NCI-H2107 (cell line): ENCODE data around the gene GCNT1.
"Not testable (repeated sequence)": the region's sequence is repeated elsewhere in the genome, so short reads cannot be mapped to it uniquely, and the experiment has no call there.

Experiments
- DNase-seq: peaks from one replicate; lab custom pipeline; 2025; lab: John Stamatoyannopoulos, UW

The GCNT1 gene

GRCh38 chr9:76443887-76444286 is 15.1 kb upstream of the GCNT1 start:
- no peak for DNase-seq

- no peak for DNase-seq
These were observed 14.6 kb upstream of the GCNT1 start for GRCh38 chr9:76444322-76444929.

DNA sequence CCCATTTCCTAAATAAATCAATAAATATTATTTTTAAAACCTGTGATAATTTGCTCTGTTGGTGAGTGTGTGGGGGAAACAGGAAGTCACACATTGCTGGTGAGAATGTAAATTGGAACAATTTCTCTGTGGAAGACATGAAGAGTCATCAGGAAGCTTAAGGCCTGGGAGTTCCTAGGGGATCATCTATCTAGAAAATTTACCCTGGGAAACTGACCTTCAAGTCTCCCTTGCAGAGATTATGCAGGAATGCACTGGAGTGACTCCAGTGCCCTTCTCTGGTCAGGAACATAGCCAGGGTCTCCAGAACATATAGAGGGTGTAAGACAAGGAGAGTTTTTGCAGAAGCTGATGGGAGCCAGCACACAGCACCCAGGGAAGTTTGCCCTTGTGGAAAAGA is 13.0 kb upstream of the GCNT1 start:
- DNase-seq, result no peak

DNA sequence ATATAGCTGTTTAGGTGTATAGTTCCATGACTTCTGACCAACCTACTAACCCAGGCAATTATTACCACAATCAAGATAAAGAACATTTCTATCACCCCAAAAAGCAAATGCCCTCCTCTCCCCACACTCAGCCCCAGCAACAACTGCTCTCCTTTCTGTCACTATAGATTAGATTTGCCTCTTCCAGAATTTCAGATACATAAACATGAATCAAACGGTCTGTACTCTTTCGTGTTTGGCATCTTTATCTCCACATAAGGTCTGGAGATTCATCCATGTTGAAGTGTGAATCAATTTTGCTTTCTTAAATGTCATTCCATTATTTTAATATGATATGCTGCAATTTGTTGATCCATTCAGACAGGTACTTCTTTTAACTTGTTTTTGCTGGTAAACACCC is 10.5 kb upstream of the GCNT1 start:
- no peak for DNase-seq

- no peak for DNase-seq
These were observed 7.7 kb upstream of the GCNT1 start for GRCh38 chr9:76451234-76451633.

DNA sequence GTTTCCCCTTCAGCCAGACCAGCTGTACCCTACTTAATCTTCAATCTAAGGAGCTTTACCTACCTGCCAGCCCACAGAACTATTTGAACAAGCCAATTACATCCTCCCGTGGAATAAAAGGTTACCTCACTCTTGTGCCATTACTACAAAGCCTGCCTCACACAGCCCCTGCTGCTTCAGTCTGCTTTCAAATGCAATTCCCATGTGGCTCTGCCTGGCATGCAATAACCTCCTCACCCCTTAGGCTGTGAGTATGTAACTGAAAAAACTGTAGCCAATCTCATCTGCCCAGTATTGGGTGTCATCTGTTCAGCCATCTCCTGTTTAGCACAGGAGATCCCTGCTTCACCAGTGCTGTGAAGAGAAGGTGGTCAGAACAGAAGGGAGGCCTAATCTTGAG is 6.1 kb upstream of the GCNT1 start:
- no peak for DNase-seq

GRCh38 chr9:76453785-76454184 is 5.2 kb upstream of the GCNT1 start:
- DNase-seq, result no peak

DNA sequence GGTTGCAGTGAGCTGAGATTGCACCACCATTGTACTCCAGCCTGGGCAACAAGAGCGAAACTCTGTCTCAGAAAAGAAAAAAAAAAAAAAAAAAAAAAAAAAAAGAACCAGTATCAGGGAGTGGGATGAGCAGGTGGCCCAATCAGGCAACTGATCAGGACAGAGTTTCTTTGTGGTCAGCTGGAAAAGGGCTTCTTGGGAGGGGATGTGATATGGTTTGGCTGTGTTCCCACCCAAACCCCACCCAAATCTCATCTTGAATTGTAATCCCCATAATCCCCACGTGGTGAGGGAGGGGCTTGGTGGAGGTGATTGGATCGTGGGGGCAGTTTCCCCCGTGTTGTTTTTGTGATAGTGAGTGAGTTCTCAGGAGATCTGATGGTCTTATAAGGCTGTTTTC is 4.7 kb upstream of the GCNT1 start:
- no peak for DNase-seq

DNA sequence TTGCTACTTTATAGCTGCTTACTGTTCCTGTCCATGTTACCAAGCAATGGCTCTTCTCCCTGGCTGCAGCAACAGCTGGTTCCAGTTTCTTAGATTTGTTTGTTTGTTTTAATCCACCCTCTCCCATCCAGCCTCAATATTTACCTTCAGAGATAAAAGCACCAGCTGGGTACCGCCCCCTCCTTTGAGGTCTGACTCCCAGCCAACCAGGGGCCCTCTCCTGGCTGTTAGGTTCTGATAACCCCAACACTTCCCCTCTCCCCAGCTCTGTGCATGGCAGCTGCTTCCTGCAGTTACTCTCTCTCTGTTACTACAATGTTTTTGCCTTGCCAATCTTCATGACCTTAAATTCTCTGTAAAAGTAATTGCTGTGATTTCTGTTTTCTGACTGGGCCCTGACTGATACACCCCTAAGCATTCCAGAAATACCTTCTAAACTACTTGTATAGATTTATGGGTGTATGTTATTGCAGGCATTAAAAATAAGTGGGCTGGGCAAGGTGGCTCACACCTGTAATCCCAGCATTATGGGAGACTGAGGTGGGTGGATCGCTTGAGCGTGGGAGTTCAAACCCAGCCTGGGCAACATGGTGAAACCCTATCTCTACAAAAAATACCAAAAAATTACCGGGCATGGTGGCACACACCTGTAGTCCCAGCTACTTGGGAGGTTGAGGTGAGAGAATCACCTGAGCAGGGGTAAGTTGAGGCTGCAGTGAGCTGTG is 2.6 kb upstream of the GCNT1 start:
- DNase-seq, result peak; percentile 21

GRCh38 chr9:76459694-76460635 is 983 bp downstream of the GCNT1 start:
- no peak for DNase-seq

DNA sequence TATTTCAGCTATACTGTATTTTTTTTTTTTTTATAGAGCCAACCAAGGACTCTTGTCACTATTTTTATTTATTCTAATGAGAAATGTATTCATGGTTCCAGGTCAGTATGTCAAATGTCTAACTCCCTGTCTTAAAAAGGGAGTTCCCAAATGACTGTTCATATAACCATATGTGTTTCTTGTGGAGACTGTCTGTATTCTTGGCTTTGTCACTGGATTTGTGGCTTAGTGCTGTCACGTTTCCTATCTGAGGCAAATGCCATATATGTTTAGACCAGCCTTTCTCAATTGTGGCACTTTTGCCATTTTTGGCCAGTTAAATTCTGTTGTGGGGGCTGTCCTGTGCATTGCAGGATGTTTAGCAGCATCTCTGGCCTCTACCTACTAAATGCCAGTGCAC is 3.1 kb downstream of the GCNT1 start:
- no peak for DNase-seq

GRCh38 chr9:76463211-76463610 is 4.2 kb downstream of the GCNT1 start:
- DNase-seq, result no peak

- no peak for DNase-seq
These were observed 5.7 kb downstream of the GCNT1 start for GRCh38 chr9:76464706-76465105.

DNA sequence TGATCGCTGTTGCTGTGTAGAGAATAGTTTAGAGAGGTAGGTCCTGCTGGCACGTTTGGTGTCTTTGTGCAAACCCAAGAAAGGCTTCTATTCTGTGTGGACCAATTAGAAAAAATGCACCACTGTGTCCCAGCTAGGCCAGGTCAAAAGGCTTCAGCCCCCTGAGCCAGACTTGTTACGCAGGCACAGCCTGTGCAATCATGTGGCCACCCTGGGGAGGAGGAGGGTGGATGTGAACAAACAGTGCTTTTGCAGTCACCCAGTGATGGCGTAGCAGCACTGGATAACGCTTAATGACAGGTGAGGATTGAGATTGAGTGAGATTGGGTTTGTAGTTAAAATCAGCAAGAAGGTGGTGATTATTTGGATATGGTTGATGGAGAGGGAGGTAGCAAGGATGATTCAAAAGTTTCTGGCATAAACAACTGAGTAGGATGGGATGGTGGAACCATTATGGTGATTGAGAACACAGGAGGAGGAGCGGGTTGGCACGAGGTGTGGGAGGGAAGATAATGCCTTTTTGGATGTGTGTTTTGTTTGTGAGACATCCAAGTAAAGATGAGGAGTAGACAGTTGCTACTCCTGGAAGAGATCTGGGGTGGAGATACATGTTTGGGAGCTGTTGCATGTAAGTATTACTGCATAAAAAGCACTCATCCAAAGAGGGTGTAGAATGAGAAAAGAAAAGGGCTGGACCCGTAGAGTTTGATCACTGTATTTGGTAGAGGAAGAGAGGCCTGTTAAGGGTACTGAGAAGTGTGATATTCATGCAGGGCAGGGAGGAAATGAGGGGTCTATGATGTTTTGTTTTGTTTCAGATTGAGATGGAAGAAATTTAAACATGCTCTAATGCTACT is 6.7 kb downstream of the GCNT1 start:
- no peak for DNase-seq

DNA sequence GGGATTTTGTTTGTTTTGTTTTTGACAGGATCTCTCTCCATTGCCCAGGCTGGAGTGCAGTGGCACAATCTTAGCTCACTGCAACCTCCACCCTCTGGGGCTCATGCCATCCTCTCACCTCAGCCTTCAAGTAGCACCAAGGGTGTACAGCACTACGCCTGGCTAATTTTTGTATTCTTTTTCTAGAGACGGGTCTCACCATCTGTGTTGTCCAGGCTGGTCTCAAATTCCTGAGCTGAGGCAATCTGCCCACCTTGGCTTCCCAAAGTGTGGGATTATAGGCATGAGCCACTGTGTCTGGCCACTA is 7.3 kb downstream of the GCNT1 start:
- no peak for DNase-seq

DNA sequence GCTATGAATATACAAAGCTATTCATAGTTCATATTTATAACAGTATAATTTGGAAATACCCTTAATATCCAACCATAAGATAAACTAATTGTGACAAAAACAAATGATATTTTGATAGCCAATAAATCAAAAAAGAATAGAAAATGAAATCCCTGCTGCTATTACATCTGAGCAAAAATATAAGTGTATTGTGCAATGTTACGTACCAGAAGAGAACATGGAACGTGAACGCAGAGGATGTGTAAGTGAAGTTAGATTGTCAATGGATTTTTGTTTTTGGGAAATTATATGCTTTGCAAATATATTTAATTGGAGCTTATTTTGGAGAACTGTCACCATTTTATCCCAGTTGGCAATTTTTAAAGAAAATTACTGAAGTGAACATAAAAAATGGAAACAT is 15.4 kb downstream of the GCNT1 start:
- DNase-seq, result no peak

DNA sequence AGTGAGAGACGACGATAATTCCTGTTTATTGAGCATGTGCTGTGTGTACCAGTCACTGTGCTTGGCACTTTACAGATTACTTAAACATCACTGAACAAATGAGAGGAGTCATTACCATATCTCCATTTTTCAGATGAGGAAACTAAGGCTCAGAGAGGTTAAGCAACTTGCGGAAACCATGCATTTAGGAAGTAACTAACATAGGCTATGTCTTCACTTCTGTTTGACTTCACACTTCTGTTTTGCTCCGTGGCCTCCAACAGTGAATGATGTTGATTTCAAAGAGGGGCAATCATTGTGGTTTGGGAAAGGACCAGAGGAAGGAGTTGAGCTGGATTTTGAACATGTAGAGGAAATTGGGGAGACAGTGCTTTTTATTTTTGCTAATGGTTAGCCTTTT is 16.7 kb downstream of the GCNT1 start:
- DNase-seq, result no peak

DNA sequence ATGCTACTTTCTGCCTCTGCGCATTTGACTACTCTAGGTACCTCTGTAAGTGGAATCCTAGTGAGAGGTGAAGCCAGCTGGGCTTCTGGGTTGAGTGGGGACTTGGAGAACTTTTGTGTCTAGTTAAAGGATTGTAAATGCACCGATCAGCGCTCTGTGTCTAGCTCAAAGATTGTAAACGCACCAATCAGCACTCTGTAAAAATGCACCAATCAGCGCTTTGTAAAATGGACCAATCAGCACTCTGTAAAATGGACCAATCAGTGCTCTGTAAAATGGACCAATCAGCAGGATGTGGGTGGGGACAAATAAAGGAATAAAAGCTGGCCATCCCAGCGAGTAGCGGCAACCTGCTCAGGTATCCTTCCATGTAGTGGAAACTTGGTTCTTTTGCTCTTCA is 18.8 kb downstream of the GCNT1 start:
- not testable (repeated sequence) for DNase-seq

GRCh38 chr9:76478226-76478625 is 19.2 kb downstream of the GCNT1 start:
- DNase-seq, result no peak

- DNase-seq, result not testable (repeated sequence)
These were observed 20.4 kb downstream of the GCNT1 start for GRCh38 chr9:76479337-76479736.

- DNase-seq, result no peak
These were observed 27.2 kb downstream of the GCNT1 start for GRCh38 chr9:76486151-76486550.
